Activated naive CD8-positive, alpha-beta T cell (primary cell): Measurements from ENCODE around the gene TAF11L4.
"Not testable (repeated sequence)": the region's sequence is repeated elsewhere in the genome, so short reads cannot be mapped to it uniquely, and the experiment has no call there.

Experiments
- H3K27ac Mint-ChIP-seq: one replicate; pipeline ENCODE4 v1.8.0; 2021; ENCODE audit warnings: mixed read lengths
- H3K27me3 Mint-ChIP-seq: one replicate; pipeline ENCODE4 v1.8.0; 2021; ENCODE audit warnings: mixed read lengths
- H3K36me3 Mint-ChIP-seq: one replicate; pipeline ENCODE4 v1.8.0; 2021; ENCODE audit warnings: mixed read lengths
- H3K4me1 Mint-ChIP-seq: one replicate; pipeline ENCODE4 v1.8.0; 2021; ENCODE audit warnings: low read depth, mixed read lengths
- H3K4me3 Mint-ChIP-seq: one replicate; pipeline ENCODE4 v1.8.0; 2021; ENCODE audit warnings: mild to moderate bottlenecking, mixed read lengths
- H3K9me3 Mint-ChIP-seq: one replicate; pipeline ENCODE4 v1.8.0; 2021; ENCODE audit warnings: low read depth, mixed read lengths

The TAF11L4 gene

DNA sequence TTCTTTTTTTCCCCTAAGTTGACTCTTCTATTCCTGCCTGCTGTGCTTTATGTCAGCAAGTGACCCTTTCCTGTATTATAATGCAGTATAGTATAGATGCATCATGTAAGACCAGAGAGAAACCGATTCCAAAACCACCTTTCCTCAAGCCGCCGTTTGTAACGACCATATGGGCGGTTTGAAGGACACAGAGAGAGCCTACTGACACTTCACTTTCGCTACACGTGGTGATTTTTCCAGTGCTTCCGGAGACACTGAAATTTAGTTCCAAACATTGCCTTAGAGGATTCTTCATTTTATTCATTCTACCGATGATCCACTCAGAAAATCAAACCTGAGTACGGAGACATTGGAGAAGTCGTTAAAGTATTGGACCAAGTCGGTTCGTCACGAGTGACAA lies 2.1 kb upstream of the TAF11L4 start:
- H3K4me3 Mint-ChIP-seq, H3K27ac Mint-ChIP-seq, H3K36me3 Mint-ChIP-seq, H3K9me3 Mint-ChIP-seq, H3K27me3 Mint-ChIP-seq, H3K4me1 Mint-ChIP-seq: not testable (repeated sequence)

- H3K27me3 Mint-ChIP-seq, H3K9me3 Mint-ChIP-seq, H3K4me1 Mint-ChIP-seq, H3K27ac Mint-ChIP-seq, H3K4me3 Mint-ChIP-seq, H3K36me3 Mint-ChIP-seq: not testable (repeated sequence)
Measured at GRCh38 chr5:17524935-17525334, 3.3 kb downstream of the TAF11L4 start, which contains the start of gene TAF11L5. TAF11L5 (plus strand) TSS chr5:17525235.

DNA sequence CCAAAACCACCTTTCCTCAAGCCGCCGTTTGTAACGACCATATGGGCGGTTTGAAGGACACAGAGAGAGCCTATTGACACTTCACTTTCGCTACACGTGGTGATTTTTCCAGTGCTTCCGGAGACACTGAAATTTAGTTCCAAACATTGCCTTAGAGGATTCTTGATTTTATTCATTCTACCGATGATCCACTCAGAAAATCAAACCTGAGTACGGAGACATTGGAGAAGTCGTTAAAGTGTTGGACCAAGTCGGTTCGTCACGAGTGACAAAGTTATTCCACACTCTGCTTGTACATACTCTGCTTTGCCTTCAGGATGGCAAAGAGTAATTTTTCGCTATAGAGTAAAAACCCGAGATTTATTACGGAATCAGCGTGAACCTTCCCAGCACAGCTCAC lies 4.9 kb downstream of the TAF11L4 start:
- H3K36me3 Mint-ChIP-seq, H3K27ac Mint-ChIP-seq, H3K4me1 Mint-ChIP-seq, H3K9me3 Mint-ChIP-seq, H3K4me3 Mint-ChIP-seq, H3K27me3 Mint-ChIP-seq: not testable (repeated sequence)

DNA sequence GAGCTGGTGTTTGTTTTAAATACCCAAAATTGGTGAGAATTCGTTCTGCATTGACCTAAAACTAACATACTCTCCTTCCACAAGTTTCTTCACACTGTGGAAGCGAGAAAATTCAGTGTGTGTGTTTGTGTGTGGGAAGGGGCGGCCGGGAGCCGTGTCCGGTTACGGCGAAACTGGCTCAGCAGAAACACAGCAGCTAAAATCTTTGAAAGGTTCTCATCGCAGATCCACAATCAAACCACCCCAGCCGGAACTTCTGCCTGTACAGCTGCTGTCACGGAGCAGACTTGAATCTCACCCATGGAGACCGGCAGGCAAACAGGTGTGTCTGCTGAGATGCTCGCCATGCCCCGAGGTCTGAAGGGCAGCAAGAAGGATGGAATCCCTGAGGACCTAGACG lies 6.8 kb downstream of the TAF11L4 start, which contains the start of gene TAF11L6:
Gene TAF11L6 (plus strand): TSS at position 301 of the 400 bp plus-strand sequence.
- not testable (repeated sequence) for H3K9me3 Mint-ChIP-seq, H3K36me3 Mint-ChIP-seq

More for the DNA sequence above, 6.8 kb downstream of the TAF11L4 start, which contains the start of gene TAF11L6:
- H3K27me3 Mint-ChIP-seq, H3K27ac Mint-ChIP-seq, H3K4me1 Mint-ChIP-seq, H3K4me3 Mint-ChIP-seq: not testable (repeated sequence)
